ENCODE measurements around the gene NUDT3.

Gene NUDT3

DNA sequence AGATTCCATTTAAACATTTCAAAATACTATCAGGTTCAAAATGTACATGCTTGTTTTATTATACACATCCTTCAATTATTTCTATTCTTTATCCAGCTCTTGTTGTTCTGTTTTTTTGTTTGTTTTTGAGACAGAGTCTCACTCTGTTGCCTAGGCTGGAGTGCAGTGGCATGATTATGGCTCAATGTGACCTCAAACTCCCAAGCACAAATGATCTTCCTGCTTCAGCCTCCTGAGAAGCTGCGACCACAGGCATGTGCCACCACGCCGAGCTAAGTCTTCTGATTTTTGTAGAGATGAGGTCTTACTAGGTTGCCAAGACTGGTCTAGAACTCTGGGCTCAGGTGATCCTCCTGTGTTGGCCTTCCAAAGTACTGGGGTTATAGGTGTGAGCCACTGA, 99.5 kb downstream of the NUDT3 start:
- H3K27ac ChIP-seq (ENCODE audit: low read depth, low read length, poor library complexity, severe bottlenecking): no peak overlapping the region
- no peaks in the 10 kb centered on the region for H4K20me1 ChIP-seq (ENCODE audit: insufficient read depth, low read length)
- H3K4me1 ChIP-seq (ENCODE audit: insufficient read depth, low read length, severe bottlenecking): peaks cover 17% of the 10 kb centered on the region
- no peak overlapping the region for H3K4me3 ChIP-seq (ENCODE audit: low read depth, low read length, poor library complexity, severe bottlenecking)
- H3K36me3 ChIP-seq (ENCODE audit: insufficient read depth, low read length): peaks cover 47% of the 10 kb centered on the region
- no peaks in the 10 kb centered on the region for H3K9me3 ChIP-seq (ENCODE audit: low read length)
- TF ChIP-seq, protein P1, sequence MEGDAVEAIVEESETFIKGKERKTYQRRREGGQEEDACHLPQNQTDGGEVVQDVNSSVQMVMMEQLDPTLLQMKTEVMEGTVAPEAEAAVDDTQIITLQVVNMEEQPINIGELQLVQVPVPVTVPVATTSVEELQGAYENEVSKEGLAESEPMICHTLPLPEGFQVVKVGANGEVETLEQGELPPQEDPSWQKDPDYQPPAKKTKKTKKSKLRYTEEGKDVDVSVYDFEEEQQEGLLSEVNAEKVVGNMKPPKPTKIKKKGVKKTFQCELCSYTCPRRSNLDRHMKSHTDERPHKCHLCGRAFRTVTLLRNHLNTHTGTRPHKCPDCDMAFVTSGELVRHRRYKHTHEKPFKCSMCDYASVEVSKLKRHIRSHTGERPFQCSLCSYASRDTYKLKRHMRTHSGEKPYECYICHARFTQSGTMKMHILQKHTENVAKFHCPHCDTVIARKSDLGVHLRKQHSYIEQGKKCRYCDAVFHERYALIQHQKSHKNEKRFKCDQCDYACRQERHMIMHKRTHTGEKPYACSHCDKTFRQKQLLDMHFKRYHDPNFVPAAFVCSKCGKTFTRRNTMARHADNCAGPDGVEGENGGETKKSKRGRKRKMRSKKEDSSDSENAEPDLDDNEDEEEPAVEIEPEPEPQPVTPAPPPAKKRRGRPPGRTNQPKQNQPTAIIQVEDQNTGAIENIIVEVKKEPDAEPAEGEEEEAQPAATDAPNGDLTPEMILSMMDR (IDR thresholded peaks at IDR 0.05; ENCODE audit: low read length): no peak
- no peak for TF ChIP-seq EZH2 (IDR thresholded peaks at IDR 0.05; ENCODE audit: borderline replicate concordance, low read length)
- no peaks in the 10 kb centered on the region for H3F3A ChIP-seq (ENCODE audit: insufficient read depth, low read length)
- no peak overlapping the region for H3K9ac ChIP-seq (ENCODE audit: low read length)
- H3K4me2 ChIP-seq (ENCODE audit: low read length): no peak overlapping the region
- no peaks in the 10 kb centered on the region for H3K79me2 ChIP-seq (ENCODE audit: insufficient read depth, low read length)
- H3K27me3 ChIP-seq (ENCODE audit: insufficient read depth, low read length): no peaks in the 10 kb centered on the region
- H2AFZ ChIP-seq (ENCODE audit: low read length): no peak overlapping the region
- no peaks in the 10 kb centered on the region for H3K9me2 ChIP-seq (ENCODE audit: low read depth, low read length)

DNA sequence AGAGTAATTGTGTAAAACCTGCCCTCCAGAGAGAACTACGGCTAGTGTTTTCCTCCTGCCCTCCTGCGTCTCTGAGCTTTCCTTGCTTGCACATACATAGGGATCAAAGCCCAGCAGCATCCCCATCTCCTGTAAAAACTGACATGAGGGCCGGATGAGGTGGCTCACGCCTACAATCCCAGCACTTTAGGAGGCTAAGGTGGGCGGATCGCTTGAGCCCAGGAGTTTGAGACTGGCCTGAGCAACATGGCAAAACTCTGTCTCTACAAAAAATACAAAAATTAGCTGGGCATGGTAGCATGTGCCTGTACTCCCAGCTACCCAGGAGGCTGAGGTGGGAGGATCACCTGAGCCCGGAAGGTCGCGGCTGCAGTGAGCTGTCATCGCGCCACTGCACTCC, 103.3 kb downstream of the NUDT3 start:
- no peak overlapping the region for H3K9ac ChIP-seq (ENCODE audit: low read length)

DNA sequence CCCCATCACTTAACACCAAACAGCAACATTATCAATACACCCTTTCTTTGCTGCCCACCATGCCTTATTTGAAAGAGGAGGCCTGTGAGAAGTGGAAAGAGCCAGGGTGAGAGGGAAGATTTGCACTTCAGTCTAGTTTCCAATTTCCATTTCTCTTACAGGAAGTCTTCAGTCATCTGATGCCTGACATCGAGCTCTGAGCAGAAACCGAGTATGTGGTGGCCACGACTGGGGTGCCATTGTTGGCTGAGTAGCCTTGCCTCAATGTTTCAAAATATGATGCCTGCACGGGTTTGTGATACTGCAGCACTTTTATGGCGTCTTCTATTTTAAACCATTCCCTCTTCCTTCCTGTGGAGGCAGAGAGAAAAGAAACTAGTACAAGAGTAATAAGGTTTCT, 103.9 kb downstream of the NUDT3 start:
- no peaks in the 10 kb centered on the region for H3K79me2 ChIP-seq (ENCODE audit: insufficient read depth, low read length)
- H3K9me2 ChIP-seq (ENCODE audit: low read depth, low read length): no peaks in the 10 kb centered on the region
- H4K20me1 ChIP-seq (ENCODE audit: insufficient read depth, low read length): no peaks in the 10 kb centered on the region
- no peak overlapping the region for H3K27ac ChIP-seq (ENCODE audit: low read depth, low read length, poor library complexity, severe bottlenecking)
- H3K4me2 ChIP-seq (ENCODE audit: low read length): no peak overlapping the region
- peaks cover 7% of the 10 kb centered on the region for H3K4me1 ChIP-seq (ENCODE audit: insufficient read depth, low read length, severe bottlenecking)
- no peak overlapping the region for H3K4me3 ChIP-seq (ENCODE audit: low read depth, low read length, poor library complexity, severe bottlenecking)
- H3K9ac ChIP-seq (ENCODE audit: low read length): no peak overlapping the region
- TF ChIP-seq, protein P1 (IDR thresholded peaks at IDR 0.05; ENCODE audit: low read length): no peak
- no peak for TF ChIP-seq EZH2 (IDR thresholded peaks at IDR 0.05; ENCODE audit: borderline replicate concordance, low read length)
- H2AFZ ChIP-seq (ENCODE audit: low read length): no peak overlapping the region
- no peaks in the 10 kb centered on the region for H3K9me3 ChIP-seq (ENCODE audit: low read length)
- H3F3A ChIP-seq (ENCODE audit: insufficient read depth, low read length): no peaks in the 10 kb centered on the region
- H3K36me3 ChIP-seq (ENCODE audit: insufficient read depth, low read length): peaks cover 54% of the 10 kb centered on the region
- no peaks in the 10 kb centered on the region for H3K27me3 ChIP-seq (ENCODE audit: insufficient read depth, low read length)

More for the DNA sequence above, 103.3 kb downstream of the NUDT3 start:
- Histone ChIP-seq H3K9me3 (ENCODE audit: low read length) (no peaks in the 10 kb centered on the region), H3K79me2 (ENCODE audit: insufficient read depth, low read length) (no peaks in the 10 kb centered on the region), H2AFZ (ENCODE audit: low read length) (no peak overlapping the region), H3K9me2 (ENCODE audit: low read depth, low read length) (no peaks in the 10 kb centered on the region), H3K27ac (ENCODE audit: low read depth, low read length, poor library complexity, severe bottlenecking) (no peak overlapping the region), H3K27me3 (ENCODE audit: insufficient read depth, low read length) (no peaks in the 10 kb centered on the region), H3K4me1 (ENCODE audit: insufficient read depth, low read length, severe bottlenecking) (peaks cover 7% of the 10 kb centered on the region), H3F3A (ENCODE audit: insufficient read depth, low read length) (no peaks in the 10 kb centered on the region), H3K4me3 (ENCODE audit: low read depth, low read length, poor library complexity, severe bottlenecking) (no peak overlapping the region), H3K4me2 (ENCODE audit: low read length) (no peak overlapping the region), H3K36me3 (ENCODE audit: insufficient read depth, low read length) (peaks cover 54% of the 10 kb centered on the region), H4K20me1 (ENCODE audit: insufficient read depth, low read length) (no peaks in the 10 kb centered on the region)
- TF ChIP-seq EZH2 (IDR thresholded peaks at IDR 0.05; ENCODE audit: borderline replicate concordance, low read length): no peak
- TF ChIP-seq, protein P1 (IDR thresholded peaks at IDR 0.05; ENCODE audit: low read length): no peak

All from OCI-LY1 (cell line).